ENCODE results near the gene SIPA1L2. TPM values are rescaled to one million over a fixed set of nuclear protein-coding genes. Genes with fewer than 3 reads are reported as not detected.

Gene SIPA1L2
- total and polyA plus RNA-seq, 2 experiments from 2014 or later: 4.1 to 17.0 TPM

DNA sequence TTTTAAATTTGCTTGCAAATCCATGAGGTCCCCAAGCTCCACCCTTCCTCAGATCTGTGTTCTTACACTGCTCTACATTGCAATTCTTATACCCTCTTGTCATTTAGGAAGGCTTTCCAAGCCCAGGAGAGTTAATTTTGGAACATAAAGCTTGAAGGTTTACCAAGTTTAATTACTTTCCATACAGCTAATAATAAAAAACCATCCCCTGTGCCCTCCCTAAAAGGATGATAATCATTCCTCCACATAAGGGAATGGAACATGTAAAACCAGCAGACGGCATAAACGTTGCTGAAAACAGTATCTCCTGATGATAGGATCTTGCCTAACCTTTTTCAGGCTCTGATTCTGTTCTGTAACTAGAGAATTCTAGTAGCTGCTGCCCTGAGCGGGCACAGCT, 23.9 kb upstream of the SIPA1L2 start:
- H3K4me2 ChIP-seq: no peak overlapping the region
- no peak overlapping the region for H2AFZ ChIP-seq
- no peak for ATAC-seq
- no peak for DNase-seq (ENCODE audit: low spot score)
- Mint-ChIP-seq H3K27me3 (ENCODE audit: insufficient read depth, low read depth, poor library complexity) (peaks cover 4% of the 10 kb centered on the region), H3K4me3 (no peak overlapping the region), H3K4me1 (peaks cover 3% of the 10 kb centered on the region; the same call in 2 of the 3 replicates), H3K27ac (no peak overlapping the region), H3K9me3 (no peaks in the 10 kb centered on the region; the same call in 2 of the 3 replicates), H3K36me3 (ENCODE audit: low read depth) (no peaks in the 10 kb centered on the region)
- no peaks in the 10 kb centered on the region for H3K27me3 ChIP-seq (ENCODE audit: insufficient read depth)
- no peaks in the 10 kb centered on the region for H3F3A ChIP-seq (replicated peaks; ENCODE audit: low read depth)
- no peak overlapping the region for H3K27ac ChIP-seq (ENCODE audit: low read depth)
- H3K4me1 ChIP-seq (ENCODE audit: insufficient read depth): 0 out of 2 replicates have a peak, but pooled peaks cover 4% of the 10 kb centered on the region
- no peak overlapping the region for H3K4me3 ChIP-seq
- no peaks in the 10 kb centered on the region for H3K79me2 ChIP-seq (replicated peaks; ENCODE audit: insufficient read depth)
- no peaks in the 10 kb centered on the region; the same call in 1 of the 2 replicates for H3K9me2 ChIP-seq (ENCODE audit: insufficient read depth)
- H3K36me3 ChIP-seq (ENCODE audit: insufficient read depth): no peaks in the 10 kb centered on the region
- no peaks in the 10 kb centered on the region for H4K20me1 ChIP-seq (replicated peaks; ENCODE audit: insufficient read depth)
- TF ChIP-seq JUNB (IDR thresholded peaks at IDR 0.05; ENCODE audit: unreplicated experiment): no peak
- no peak for TF ChIP-seq CREB1 (CRISPR knock-in tag; IDR thresholded peaks at IDR 0.05; ENCODE audit: low read depth)
- TF ChIP-seq, protein P1, sequence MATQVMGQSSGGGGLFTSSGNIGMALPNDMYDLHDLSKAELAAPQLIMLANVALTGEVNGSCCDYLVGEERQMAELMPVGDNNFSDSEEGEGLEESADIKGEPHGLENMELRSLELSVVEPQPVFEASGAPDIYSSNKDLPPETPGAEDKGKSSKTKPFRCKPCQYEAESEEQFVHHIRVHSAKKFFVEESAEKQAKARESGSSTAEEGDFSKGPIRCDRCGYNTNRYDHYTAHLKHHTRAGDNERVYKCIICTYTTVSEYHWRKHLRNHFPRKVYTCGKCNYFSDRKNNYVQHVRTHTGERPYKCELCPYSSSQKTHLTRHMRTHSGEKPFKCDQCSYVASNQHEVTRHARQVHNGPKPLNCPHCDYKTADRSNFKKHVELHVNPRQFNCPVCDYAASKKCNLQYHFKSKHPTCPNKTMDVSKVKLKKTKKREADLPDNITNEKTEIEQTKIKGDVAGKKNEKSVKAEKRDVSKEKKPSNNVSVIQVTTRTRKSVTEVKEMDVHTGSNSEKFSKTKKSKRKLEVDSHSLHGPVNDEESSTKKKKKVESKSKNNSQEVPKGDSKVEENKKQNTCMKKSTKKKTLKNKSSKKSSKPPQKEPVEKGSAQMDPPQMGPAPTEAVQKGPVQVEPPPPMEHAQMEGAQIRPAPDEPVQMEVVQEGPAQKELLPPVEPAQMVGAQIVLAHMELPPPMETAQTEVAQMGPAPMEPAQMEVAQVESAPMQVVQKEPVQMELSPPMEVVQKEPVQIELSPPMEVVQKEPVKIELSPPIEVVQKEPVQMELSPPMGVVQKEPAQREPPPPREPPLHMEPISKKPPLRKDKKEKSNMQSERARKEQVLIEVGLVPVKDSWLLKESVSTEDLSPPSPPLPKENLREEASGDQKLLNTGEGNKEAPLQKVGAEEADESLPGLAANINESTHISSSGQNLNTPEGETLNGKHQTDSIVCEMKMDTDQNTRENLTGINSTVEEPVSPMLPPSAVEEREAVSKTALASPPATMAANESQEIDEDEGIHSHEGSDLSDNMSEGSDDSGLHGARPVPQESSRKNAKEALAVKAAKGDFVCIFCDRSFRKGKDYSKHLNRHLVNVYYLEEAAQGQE (IDR thresholded peaks at IDR 0.05; ENCODE audit: unreplicated experiment): no peak
- no peak for TF ChIP-seq NANOG (IDR thresholded peaks at IDR 0.05; ENCODE audit: borderline replicate concordance)
- TF ChIP-seq STAT1 (IDR thresholded peaks at IDR 0.05; ENCODE audit: unreplicated experiment): no peak
- TF ChIP-seq EZH2 (IDR thresholded peaks at IDR 0.05; ENCODE audit: low read depth, unreplicated experiment): no peak
- TF ChIP-seq POLR2AphosphoS5 (IDR thresholded peaks at IDR 0.05; ENCODE audit: low read depth): no peak
- no peak for TF ChIP-seq ZNF331 (CRISPR knock-in tag; IDR thresholded peaks at IDR 0.05; ENCODE audit: low read depth)
- TF ChIP-seq, protein P2, sequence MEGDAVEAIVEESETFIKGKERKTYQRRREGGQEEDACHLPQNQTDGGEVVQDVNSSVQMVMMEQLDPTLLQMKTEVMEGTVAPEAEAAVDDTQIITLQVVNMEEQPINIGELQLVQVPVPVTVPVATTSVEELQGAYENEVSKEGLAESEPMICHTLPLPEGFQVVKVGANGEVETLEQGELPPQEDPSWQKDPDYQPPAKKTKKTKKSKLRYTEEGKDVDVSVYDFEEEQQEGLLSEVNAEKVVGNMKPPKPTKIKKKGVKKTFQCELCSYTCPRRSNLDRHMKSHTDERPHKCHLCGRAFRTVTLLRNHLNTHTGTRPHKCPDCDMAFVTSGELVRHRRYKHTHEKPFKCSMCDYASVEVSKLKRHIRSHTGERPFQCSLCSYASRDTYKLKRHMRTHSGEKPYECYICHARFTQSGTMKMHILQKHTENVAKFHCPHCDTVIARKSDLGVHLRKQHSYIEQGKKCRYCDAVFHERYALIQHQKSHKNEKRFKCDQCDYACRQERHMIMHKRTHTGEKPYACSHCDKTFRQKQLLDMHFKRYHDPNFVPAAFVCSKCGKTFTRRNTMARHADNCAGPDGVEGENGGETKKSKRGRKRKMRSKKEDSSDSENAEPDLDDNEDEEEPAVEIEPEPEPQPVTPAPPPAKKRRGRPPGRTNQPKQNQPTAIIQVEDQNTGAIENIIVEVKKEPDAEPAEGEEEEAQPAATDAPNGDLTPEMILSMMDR (conservative IDR thresholded peaks at IDR 0.05; ENCODE audit: low read depth in 2 of 2): no peak

DNA sequence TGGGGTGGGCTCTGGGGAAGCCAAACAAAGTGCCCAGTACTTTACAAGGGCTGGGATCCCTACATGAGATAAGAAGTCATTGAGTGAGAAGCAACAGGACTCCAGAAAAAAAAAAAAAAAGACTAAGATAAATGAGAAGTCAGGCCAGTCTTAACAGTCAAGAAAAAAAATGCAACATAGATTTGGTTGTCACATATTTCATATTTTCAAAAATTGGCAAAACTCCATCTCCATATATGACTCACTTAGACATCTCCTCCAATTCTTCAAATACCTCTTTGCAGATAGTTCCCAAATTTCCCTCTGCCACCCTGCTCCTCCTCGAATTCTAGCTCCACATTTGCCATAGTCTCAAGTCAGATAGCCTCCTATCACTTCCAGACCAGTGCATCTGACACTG, 20.9 kb upstream of the SIPA1L2 start:
- Histone ChIP-seq H3K4me2 (no peak overlapping the region), H3K79me2 (replicated peaks; ENCODE audit: insufficient read depth) (no peaks in the 10 kb centered on the region), H3K36me3 (ENCODE audit: insufficient read depth) (no peaks in the 10 kb centered on the region), H3K9me2 (ENCODE audit: insufficient read depth) (no peaks in the 10 kb centered on the region; the same call in 1 of the 2 replicates), H3K4me1 (ENCODE audit: insufficient read depth) (no peaks in the 10 kb centered on the region), H3K27ac (ENCODE audit: low read depth) (no peak overlapping the region), H3F3A (replicated peaks; ENCODE audit: low read depth) (no peaks in the 10 kb centered on the region), H4K20me1 (replicated peaks; ENCODE audit: insufficient read depth) (no peaks in the 10 kb centered on the region), H3K4me3 (no peak overlapping the region), H2AFZ (no peak overlapping the region), H3K27me3 (ENCODE audit: insufficient read depth) (no peaks in the 10 kb centered on the region)
- no peaks in the 10 kb centered on the region for H3K36me3 Mint-ChIP-seq (ENCODE audit: low read depth)
- H3K4me3 Mint-ChIP-seq: no peak overlapping the region
- no peaks in the 10 kb centered on the region; the same call in 2 of the 3 replicates for H3K9me3 Mint-ChIP-seq
- no peak for DNase-seq (ENCODE audit: low spot score)
- H3K27ac Mint-ChIP-seq: no peak overlapping the region
- peaks cover 3% of the 10 kb centered on the region; the same call in 2 of the 3 replicates for H3K4me1 Mint-ChIP-seq
- H3K27me3 Mint-ChIP-seq (ENCODE audit: insufficient read depth, low read depth, poor library complexity): peaks cover 3% of the 10 kb centered on the region
- no peak for ATAC-seq
- TF ChIP-seq, protein P3, sequence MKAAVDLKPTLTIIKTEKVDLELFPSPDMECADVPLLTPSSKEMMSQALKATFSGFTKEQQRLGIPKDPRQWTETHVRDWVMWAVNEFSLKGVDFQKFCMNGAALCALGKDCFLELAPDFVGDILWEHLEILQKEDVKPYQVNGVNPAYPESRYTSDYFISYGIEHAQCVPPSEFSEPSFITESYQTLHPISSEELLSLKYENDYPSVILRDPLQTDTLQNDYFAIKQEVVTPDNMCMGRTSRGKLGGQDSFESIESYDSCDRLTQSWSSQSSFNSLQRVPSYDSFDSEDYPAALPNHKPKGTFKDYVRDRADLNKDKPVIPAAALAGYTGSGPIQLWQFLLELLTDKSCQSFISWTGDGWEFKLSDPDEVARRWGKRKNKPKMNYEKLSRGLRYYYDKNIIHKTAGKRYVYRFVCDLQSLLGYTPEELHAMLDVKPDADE (IDR thresholded peaks at IDR 0.05): no peak
- TF ChIP-seq POLR2AphosphoS5 (IDR thresholded peaks at IDR 0.05; ENCODE audit: low read depth) (no peak), ZNF331 (CRISPR knock-in tag; IDR thresholded peaks at IDR 0.05; ENCODE audit: low read depth) (no peak), EZH2 (IDR thresholded peaks at IDR 0.05; ENCODE audit: low read depth, unreplicated experiment) (no peak), CREB1 (CRISPR knock-in tag; IDR thresholded peaks at IDR 0.05; ENCODE audit: low read depth) (no peak), EZH2phosphoT487 (IDR thresholded peaks at IDR 0.05; ENCODE audit: unreplicated experiment) (no peak), NANOG (IDR thresholded peaks at IDR 0.05; ENCODE audit: borderline replicate concordance) (no peak)
- TF ChIP-seq, protein P2 (conservative IDR thresholded peaks at IDR 0.05; ENCODE audit: low read depth in 2 of 2): no peak
- TF ChIP-seq, protein P1 (IDR thresholded peaks at IDR 0.05; ENCODE audit: unreplicated experiment): no peak

All from GM23338 (cell line).